HG03432 (cell line): ENCODE measurements around the gene DTHD1.

Source experiments
- ATAC-seq: cut with Tn5 transposase; IDR thresholded peaks from one replicate; pipeline ENCODE4 v1.9.1; 2021; ENCODE audit warnings: mild to moderate bottlenecking, moderate library complexity; ENCODE audit not compliant: unreplicated experiment

DTHD1 gene

DNA sequence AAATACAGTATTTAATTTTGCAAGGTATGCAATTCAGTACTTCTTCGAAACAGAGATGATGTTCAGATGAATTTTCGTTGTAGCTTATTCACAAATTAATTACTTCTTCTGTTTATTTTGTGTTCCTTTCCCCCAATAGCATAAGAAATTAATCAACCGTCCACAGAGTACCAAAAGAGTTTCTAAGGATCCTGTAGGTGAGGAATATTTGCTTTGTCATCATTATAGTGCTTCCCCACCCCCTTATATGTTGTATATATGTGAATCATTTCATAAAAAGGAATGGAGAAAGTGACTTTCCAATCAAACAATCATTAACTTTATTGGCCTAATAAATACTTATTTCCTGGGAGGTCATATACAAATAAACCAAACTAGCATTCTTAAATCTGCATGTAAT is 57.6 kb downstream of the DTHD1 start:
- ATAC-seq = no peak

DNA sequence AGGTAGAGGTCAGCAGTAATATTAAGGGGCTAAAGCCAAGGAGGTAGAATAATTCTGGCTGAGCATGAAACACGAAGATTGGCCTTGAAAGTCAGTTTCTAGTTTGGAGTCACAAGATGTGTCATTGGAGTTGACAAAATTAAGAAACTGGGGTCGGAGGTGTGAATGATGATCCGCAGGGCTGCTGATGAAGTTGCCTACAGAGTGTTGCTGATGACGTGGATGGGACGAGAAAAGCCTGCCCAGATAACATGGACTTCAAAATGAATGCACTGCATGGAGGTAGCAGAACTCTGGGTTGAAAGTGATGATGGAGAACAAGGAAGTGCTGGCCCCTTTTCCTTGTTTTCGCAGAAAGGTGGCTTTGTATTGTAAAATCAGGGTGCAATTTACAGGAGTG is 60.5 kb downstream of the DTHD1 start:
- no peak for ATAC-seq

DNA sequence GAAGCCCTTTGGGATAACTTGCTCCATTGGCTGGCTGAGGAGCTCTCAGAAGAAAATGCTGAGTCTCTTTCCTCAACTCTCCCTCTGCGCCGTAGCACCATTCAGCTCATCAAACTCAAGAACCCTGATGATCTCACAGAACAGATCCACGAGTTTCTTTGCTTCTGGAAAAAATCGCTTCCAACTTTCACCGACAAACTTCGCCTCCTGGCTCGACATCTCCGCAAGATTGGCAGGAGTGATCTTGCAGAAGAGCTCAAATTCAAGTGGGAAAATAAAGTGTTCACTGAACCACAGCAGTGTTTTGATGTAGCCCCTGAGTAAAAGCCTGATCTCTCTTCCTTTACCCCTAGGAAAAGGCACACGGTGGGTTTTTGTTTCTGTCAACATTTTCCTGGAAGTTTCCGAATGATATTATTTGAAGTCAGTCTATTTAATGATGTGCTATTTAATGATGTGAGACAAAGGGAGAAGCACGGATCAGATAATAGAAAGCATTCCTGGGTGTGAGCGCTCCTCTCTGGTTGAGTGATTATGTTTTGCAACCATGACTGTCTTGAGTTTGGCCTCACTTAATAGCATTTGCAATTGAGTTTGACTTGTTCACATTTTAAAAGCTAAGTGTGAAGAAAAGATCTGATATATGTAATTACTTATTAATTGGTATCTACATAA is 62.2 kb downstream of the DTHD1 start:
- no peak for ATAC-seq

- peak; percentile 97 for ATAC-seq
Observed at GRCh38 chr4:36348403-36348938, 67.1 kb downstream of the DTHD1 start.

GRCh38 chr4:36349938-36350549 is 68.6 kb downstream of the DTHD1 start:
- no peak for ATAC-seq

DNA sequence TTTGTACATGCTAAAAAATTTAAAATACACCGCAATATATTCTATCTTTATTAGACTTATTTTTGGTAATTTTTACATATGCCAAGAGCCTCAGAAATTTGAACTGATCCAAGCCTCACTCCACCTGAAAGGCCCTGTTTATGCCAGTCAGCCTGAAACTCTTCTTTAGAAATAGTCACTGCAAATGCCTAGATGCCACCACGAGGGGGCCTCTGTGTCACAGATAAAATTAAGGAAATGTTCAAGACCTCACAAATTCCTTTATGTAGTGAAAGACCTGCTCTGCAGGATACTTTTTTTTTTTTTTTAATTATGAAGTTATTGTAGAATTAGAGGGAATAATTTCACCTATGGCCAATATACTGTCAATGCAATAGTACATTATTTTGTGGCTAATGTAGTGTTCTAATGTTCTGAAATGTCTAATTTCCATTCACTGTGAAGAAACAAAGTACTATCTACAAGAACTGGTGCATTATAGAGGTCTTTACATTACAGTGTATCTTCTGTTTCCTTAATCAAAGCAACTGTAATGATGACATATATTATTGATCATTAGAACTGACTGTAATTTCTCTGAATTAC is 69.8 kb downstream of the DTHD1 start:
- ATAC-seq = peak; percentile 57

- no peak for ATAC-seq
Observed at GRCh38 chr4:36353998-36354397, 72.6 kb downstream of the DTHD1 start.

- ATAC-seq = no peak
Observed at GRCh38 chr4:36358173-36358572, 76.8 kb downstream of the DTHD1 start.

- ATAC-seq = no peak
Observed at GRCh38 chr4:36360755-36361154, 79.3 kb downstream of the DTHD1 start.

DNA sequence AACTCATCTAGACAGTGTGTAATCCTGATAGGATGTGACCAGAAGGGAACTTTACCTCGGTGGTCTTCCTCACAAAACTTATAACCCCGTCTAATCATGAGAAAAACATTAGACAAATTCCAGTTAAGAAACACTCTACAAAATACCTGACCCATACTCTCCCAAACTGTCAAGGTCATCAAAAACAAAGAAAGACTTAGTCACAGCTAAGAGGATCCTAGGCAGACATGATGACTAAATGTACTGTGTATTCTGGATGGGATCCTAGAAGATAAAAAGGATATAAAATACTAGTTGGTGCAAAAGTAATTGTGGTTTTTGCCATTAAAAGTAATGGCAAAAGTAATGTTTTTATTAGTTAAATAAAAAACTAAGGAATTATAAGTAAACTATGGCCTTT is 81.6 kb downstream of the DTHD1 start:
- ATAC-seq = no peak

- ATAC-seq = no peak
Observed at GRCh38 chr4:36374836-36375511, 93.6 kb downstream of the DTHD1 start.

DNA sequence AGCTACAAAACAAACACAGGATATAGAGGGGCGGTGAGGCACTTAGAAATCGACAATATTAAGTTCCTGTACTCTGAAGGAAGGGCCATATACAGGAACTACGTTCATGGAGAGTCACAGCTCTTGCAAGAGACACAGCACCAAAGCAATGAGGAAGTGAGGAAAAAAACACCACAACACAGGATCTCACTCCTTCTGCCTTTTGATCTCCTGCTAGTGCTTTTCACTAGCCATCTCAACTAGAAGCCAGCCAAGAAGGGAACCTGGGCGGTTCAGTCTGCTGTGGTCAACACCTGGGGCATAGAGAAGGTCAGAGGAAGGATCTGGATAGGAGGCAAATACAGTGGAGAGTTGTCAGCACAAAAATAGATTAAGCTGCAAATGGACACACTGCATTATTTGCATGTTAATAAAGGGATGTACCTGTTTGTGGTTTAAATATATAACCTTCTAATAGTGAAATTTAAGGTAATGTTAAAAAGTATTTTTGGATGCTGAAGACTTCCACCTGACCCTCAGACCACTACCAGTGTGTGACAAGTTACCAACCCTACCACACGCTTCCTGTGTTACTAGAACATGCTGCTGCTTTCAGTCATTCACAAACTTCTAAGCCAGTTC is 104.6 kb downstream of the DTHD1 start:
- peak; percentile 88 for ATAC-seq

GRCh38 chr4:36386691-36387090 is 105.3 kb downstream of the DTHD1 start:
- ATAC-seq = peak; percentile 2

GRCh38 chr4:36388710-36389109 is 107.3 kb downstream of the DTHD1 start:
- ATAC-seq = no peak

GRCh38 chr4:36391411-36391810 is 110.0 kb downstream of the DTHD1 start:
- no peak for ATAC-seq

DNA sequence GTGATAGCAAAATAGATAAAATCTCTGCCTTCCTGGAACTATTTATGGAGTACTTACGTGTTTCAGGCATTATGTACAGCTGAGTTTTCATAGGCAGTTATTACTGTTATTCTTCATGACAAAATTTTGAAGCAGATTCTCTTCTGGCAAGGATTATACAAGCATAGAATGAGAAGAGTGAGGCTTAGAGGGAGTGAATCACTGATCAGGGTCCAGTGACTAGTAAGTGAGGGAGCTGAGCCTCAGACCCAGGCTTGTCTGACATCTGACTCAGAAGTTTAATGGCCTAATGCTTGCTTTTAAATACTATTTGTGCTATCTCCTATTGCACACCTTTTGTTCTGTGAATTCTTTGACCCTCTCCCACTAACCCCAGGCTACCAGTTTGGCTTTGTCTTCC is 110.6 kb downstream of the DTHD1 start:
- no peak for ATAC-seq

GRCh38 chr4:36392916-36393315 is 111.5 kb downstream of the DTHD1 start:
- no peak for ATAC-seq
